RKO (cell line): Measurements from ENCODE around the gene RNF114.
"Not testable (repeated sequence)": the region's sequence is repeated elsewhere in the genome, so short reads cannot be mapped to it uniquely, and the experiment has no call there.

Experiments used
- DNase-seq: peaks from one replicate; pipeline ENCODE4 v3.0.0-alpha.2; 2016; ENCODE audit warnings: low spot score

Gene RNF114

DNA sequence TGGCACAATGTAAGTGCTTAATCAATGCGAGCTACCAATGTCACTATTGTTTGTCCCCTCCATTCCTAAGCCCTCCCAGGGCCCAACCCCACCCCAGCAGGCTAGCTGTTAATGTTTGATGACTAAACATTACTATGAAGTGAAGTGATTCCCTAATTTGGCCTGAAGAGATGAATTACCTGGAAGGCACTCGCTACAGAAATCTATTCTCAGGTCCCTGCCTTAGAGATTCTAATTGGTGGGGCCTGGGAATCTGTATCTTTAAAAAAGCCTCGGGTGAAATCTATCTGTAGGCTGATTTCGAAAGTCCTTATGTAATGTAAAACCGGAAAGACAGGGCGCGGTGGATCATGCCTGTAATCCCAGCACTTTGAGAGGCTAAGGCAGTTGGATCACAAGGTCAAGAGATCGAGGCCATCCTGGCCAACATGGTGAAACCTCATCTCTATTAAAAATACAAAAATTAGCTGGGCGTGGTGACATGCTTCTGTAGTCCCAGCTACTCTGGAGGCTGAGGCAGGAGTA lies 29.6 kb downstream of the RNF114 start:
- DNase-seq: no peak

DNA sequence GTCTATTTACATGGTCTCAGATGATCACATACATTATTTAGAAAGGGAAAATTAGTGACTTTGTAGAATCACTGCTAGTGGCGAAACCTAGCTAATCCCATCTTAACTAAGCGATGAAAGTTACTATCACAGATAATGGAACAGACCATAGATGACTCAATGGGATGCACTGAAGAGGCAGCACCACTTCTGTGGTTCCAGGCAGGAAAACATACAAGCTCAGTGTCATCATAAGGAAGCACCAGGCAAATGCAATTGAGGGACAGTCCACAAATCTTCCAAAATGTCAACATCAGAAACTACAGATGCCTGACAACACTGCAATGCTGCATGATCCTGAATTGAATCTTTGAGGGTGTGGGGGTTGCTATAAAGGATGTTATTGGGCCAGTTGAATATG lies 30.7 kb downstream of the RNF114 start:
- no peak for DNase-seq

DNA sequence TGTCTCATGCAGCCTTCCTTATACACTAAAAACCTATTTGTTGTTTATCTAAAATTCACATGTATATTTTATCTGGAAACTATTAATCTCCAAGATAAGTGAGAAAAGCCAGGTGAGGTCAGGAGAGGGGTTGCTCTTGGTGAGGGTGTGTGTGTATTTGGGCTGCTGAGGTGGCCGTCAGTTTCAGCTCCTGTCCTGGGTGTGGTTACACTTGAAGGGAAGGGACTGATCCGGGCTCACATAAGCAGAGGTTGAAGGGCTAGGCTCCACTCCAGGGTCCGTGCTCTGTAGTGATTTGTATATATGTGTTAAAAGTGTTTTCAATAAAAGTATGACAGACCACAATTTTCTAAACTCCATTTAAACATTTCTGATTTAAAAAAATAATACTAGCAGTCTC lies 33.0 kb downstream of the RNF114 start:
- DNase-seq: no peak

DNA sequence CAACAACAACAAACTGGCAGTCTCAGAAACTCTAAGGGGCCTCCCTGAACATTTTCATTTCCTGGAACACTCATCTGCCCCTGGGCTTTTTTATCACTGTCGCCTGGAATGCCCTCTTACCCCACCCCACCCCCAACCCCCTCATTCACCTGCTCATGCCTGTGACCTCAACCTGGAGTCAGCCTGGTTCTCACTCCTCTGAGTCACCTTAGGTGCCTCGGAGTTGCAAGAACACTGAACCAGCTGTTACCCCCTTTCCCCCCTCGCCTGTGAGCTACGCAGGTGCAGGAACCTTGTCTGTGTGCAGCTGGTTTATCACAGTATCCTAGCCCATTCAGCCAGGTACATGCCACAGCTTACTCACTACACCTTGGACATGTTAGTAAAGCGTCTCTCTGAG lies 33.7 kb downstream of the RNF114 start:
- no peak for DNase-seq

DNA sequence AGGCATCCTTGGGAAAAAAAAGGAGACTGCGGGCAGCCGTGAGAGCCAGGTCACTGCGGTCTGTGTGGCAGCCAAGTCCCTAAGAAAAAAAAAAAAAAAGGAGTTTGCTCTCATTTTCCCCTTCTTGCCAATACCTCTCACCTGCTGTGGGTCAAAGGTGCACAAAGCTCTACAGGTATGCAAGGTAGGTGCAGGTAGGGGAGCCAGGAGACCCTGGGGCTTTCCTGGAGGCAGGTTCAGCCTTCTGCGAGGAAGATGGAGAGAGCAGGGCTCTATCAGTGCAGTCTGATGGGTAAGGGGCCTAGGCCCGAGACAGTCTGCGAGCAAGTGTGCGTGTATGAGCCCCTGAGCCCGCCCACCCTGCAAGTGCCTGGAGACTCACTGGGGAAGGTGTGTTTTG lies 34.3 kb downstream of the RNF114 start:
- DNase-seq: no peak

DNA sequence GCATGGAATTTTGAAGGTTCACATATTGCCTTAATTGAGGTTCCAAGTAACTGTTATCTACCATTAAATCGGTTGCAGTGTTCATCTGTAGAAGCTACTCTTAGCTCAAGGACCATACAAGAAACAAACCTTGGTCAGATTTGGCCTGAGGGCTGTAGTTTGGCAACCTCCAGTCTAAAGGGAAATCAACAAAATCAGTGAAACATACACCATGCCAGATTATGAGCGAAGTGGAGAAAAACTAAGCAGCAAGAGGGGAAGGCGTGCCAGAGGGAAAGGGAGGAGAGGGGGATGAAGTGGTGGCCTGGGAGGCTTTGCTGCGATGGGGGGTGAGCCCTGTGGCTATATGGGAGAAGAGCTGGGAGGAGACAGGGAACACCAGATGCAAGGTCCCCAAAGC lies 37.8 kb downstream of the RNF114 start:
- DNase-seq: no peak

DNA sequence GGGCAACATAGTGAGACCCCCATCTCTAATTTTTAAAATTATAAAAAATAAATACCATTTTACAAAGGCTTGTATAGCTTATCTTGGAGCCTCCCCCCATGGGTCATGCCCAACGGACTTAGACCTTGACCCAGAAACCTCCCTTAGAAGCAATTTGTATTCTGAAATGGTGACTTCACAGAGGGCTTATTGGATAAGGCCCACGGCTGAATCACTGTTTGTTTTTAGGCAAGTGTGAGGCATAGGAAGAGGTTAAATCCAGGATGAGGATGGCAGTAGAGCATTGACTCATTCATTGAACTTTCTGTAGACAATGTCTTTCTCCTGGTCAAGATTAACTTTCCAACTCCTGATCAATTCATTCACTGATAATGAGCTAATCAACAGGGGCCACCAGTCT lies 40.3 kb downstream of the RNF114 start:
- peak; percentile 71 for DNase-seq

DNA sequence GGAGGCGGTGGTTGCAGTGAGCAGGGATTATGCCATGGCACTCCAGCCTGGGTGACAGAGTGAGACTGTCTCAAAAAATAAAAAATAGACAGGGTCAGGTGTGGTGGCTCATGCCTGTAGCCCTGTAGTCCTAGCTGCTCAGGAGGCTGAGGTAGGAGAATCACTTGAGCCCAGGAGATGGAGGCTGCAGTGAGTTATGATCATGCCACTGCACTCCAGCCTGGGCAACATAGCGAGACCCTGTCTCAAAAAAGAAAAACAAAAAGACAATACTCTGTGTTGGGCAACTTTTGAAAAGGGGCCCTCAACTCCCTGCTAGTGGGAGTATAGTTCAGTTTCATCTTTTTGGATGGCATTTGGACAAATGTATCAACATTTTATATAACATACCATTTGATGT lies 41.5 kb downstream of the RNF114 start:
- DNase-seq: not testable (repeated sequence)

DNA sequence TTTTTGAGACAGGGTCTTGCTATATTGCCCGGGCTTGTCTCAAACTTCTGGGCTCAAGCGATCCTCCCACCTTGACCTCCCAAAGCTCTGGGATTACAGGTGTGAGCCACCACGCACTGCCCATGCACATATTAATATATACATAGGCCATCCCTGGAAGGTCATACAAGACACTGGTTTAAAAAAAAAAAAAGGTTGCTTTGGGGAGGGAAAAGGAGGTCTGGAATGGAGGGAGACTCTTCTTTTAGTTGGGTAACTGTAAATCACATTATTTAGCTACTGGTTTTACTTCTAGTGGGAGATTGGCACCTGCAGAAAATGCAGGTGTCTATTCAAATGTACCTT lies 42.5 kb downstream of the RNF114 start:
- no peak for DNase-seq

DNA sequence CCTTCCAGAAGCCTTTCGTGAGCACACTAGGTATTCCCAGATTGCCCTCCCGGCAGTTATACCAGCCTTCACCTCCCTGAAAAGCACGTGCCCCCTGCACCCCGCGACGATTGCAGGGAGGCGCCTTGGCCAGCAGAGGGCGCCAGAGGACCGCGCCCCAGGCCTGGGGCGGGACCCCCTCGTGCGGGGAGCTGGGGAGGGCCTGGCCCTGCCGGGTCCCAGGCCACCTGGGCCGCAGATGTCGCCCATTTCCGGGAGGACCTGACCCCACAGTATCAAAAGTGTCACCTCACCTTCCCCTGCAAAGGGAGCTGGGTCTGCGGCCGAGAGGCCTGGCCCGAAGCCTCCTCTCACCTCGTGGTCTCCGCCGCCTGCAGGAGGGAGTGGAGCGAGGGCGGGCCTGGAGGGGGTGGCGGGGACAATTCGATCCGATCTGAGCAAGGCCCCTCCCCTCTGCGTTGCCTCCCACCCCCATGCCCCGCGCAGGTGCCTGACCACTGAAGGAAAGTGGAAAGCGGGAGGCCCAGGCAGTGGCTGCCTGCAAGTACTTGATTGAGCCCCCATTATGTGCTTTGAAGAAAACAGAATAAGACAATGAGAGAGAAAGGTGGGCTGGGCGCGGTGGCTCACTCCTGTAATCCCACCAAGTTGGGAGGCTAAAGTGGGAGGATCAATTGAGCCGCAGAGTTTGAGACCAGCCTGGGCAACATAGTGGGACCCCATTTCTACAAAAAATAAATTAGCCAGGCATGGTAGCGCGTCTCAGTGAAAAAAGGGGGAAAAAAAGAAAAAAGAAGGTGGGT lies 43.0 kb downstream of the RNF114 start:
- DNase-seq: peak; percentile 53

DNA sequence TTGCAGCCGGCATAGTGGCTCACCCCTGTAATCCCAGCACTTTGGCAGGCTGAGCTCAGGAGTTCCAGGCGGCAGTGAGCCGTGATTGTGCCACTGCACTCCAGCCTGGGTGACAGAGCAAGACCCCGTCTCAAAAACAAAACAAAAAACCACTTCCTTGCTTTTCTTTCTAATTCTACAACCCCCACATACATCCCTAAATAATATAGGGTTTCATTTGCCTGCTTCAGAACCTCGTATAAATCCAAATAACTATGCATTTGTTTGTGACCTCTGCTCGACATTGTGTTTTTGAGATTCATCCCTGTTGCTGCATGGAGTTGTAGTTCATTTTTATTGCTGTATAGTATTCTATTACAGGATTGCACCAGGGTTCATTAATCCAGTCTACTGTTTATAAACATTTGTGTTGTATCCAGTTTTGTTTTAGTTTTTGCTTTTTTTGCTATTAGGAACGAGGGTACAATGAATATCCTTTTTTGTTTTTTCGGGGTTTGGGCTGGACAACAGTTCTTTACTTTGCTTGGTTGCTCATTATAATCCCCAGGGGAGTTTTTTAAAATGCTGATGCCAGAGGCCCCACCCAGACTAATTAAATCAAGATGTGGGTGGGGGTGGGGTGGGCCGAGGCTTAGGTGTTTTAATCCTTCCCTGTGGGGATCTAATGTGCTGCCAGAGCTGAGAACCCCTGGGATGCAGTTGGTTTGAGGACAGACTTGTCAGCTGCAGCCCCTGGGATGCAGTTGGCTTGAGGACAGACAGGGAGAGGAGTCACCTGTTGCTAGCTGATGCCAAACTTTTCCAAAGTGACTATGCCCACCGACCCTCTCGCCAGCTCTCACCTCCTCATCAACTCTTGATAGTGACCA lies 44.2 kb downstream of the RNF114 start:
- no peak for DNase-seq

DNA sequence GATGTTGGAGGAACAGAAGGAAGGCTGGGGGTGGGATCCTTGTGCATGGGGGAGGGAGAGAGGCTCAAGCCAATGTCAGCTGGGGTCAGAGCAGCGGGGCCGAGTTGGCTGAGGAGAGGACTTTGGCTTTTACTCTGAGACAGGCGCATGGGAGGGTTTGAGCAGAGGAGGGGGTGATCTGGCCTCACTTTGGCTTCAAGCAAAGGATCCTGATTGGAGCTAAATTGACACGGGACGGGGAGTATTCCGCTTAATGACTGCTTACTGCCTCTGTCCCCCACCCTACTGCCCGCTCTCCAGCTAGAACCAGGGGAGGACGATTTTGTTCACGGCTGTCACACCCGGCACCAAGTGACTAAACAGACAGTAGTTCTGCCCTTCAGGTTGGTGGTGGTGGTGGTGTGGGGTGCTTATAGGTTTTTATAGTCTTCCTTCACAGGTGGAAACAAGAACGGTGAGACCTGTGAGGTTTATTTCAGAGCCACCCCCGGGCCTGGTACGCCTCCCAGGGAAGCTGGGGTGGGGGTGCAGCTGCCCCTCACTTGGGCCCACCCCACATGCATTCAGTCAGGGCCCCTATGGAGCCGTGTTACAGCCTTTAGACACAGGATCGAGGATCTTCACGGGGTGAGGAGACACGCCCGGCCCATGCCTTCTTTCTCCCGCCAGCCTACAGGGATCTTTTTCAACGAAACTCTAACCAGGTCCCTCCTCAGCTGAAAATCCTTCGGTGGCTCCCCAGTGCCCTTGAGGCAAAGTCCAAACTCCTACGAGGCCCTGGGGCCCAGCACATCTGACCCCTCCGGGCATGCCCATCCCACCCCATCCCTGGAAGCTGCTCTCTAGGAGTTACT lies 45.2 kb downstream of the RNF114 start:
- DNase-seq: no peak

DNA sequence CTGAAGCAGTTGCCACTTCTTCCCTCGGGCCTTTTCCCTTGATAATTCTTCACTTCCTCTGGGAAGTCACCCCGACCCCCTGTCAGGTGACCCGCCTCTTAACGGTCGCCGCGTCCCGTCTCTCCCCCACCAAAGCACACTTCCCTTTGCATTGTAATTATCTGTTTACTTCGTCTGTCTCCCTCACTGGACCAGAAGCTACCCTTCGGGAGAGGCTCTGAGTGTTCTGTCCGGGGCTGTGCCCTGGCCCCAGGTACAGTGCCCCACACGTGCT lies 45.8 kb downstream of the RNF114 start:
- DNase-seq: no peak

DNA sequence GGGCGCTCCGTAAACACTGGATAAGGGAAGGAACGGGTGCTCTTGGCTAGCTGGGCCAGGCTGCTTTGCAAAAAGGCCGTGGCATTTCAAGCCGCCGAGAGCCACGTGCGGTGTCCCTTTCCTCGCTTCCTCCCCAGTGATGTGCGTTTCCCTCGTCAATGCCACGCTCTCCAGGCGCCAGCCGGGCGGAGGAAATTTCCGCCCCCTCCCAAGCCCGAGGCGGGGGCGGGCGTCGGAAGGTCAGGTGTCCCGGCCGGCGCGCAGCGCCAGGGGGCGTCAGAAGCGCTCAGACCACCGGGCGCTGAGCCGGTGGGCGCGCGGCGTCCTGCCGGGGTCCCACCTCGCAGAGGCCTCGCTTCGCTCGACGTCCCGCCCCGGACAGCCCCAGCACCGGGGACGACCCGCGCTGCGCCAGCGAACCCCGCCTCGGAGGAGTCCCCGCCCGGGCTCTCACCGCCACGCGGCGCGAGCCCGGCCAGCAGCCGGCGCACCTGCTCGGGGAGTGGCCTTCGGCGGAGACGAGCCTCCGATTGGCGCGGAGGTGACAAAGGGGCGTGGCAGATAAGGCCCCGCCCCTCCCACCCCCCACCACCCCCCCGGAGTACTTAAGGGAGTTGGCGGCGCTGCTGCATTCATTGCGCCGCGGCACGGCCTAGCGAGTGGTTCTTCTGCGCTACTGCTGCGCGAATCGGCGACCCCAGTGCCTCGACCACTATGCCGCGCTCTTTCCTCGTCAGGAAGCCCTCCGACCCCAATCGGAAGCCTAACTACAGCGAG lies 46.3 kb downstream of the RNF114 start, which contains the start of gene SNAI1:
Gene SNAI1 (plus strand): TSS at position 635 of the 777 bp plus-strand sequence. CDS start 80 bp downstream, at position 715.
- DNase-seq: peak; percentile 90

DNA sequence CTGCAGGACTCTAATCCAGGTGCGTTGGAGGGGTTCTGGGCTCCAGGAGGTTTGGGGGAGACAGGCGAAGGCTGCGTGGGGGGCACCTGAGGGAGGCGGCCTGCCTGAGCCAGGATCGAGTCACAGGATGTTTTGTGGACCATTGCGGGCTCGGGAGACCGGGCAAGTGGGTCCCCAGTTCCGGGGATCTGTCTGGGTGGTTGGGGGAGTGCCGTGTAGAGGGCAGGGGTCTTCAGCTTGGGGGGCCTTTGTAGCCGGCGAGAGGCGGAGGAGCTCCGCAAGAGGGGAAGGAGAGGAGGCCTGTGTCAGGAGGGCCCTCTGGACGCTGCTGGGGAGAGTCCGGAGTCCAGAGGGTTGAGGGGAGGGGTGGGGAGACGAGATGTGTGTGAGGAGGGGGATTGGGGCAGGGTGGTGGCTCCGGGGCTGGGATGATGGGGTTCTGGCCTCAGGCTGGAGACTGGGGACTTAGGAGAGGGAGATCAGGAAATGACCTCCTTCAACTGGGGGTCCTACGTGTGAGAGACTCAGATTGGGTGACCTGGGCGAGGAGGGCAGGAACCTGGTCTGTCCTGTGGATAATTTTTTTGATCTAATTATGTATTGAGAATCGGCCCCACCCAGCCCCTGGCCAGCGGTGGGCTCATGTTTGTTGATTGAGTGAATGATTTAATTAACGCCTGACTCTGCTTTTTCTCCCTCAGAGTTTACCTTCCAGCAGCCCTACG lies 47.1 kb downstream of the RNF114 start:
- DNase-seq: no peak

DNA sequence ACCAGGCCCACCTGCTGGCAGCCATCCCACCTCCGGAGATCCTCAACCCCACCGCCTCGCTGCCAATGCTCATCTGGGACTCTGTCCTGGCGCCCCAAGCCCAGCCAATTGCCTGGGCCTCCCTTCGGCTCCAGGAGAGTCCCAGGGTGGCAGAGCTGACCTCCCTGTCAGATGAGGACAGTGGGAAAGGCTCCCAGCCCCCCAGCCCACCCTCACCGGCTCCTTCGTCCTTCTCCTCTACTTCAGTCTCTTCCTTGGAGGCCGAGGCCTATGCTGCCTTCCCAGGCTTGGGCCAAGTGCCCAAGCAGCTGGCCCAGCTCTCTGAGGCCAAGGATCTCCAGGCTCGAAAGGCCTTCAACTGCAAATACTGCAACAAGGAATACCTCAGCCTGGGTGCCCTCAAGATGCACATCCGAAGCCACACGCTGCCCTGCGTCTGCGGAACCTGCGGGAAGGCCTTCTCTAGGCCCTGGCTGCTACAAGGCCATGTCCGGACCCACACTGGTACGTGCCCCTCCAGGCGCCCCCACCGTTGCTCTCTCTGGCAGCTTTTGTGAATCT lies 47.7 kb downstream of the RNF114 start:
- no peak for DNase-seq

DNA sequence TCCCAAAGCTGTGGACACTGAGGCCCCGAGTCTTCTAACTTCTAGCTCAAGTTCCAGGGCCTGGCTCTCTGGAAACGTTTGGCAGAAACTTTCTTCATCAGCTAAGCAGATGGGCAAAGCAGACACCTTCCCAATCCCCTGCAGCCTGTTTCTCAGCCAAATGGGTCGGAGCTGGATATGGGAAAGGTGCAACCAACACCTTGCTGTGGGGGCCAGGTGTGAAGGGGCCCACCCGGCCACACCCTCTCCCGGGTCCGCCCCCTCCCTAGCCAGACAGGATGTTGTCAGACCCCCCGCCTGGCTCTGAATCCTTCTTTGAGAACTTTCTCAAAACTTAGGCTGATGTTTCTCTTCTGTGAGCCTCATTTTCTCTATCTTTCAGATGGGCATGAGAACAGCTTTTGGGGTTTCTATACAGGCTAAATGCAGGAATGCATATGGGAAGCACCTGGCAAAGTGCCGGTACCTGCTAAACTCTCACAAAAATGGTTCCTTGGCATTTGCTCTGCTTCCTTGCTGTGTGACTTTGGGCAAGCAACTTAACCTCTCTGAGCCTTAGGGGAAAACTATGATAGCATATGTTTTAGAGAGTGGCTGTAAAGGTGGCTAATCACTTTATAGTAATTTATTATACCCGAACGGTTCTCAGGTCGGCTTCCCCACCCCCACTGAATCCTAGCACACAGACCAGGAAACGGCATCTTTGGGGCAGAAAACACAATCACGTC lies 48.4 kb downstream of the RNF114 start:
- no peak for DNase-seq

DNA sequence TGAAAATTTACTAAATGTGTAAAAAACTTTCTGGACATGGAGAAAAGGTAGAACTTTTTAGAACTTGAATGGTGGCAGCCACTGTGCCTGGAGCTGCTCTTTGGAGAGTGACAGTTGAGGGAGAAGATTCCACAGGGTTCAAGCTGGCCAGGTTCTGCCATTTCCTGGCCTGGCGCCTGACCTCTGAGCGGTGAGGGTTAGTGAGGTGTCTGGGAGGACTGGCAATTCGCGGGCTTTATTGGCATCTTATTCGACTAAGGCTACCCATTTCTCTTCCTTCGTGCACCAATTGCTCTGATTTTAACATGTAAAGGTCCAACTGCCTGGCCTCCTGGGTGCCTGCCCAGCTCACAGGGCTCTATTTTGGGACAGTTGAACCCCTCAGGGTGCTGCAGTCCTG lies 49.0 kb downstream of the RNF114 start:
- DNase-seq: no peak

DNA sequence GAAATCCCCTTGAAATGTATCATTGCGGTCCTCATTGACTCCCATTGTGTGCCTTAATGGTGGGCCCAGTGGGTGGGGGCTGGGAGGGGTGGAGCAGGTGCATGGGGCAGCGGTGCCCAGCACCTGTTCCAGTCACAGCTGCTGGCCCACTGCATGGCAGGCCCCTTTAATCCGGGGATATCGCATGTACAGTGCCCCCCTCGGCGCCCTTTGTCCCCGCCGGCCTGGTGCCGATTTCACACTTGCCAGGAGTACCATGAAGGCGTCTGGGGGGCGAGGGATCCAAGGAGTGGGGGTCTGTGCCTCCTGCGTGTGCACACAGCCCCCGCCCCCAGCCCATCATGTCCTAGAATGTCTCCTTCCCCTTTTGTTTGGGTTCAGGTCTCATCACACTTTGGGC lies 49.4 kb downstream of the RNF114 start:
- DNase-seq: no peak

DNA sequence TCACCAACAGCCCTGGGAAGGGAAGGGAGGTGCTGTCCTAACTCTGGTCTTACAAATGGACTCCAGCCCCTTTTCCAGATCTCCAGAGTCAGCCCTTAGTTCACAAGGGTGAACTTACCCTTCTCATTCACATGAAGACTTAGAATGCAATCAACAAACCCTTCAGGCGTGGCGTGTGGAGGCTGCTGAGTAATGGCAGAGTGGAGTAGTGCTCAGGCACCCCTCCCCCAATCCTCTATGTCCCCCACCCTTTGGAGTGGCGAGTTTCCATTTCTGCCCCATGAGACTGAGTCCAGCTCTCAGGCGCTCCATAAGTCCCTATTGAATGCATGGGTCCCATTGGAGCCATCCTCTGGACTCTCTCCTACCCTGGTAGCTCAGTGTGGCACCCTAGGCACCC lies 49.9 kb downstream of the RNF114 start:
- DNase-seq: no peak
